SK-N-SH treated with all-trans-retinoic acid at 6 μM for 48 hours (cell line): ENCODE results near the gene PJA2.

Source experiments
- CSDC2 ChIP-seq: fragments of 250-450 bp; sonication (Bioruptor Pico); IDR thresholded peaks from 2 replicates; pipeline ENCODE4 v1.5.0; 2020; ENCODE audit warnings: mild to moderate bottlenecking, moderate library complexity
- ZC3H10 ChIP-seq: fragments of 250-450 bp; sonication (Bioruptor Pico); IDR thresholded peaks from 2 replicates; pipeline ENCODE4 v1.5.1; 2021; ENCODE audit warnings: mild to moderate bottlenecking, moderate library complexity
- TF ChIP-seq, protein P1 (sequence below): fragments of 250-450 bp; sonication (Bioruptor Pico); IDR thresholded peaks from 2 replicates; pipeline ENCODE4 v1.8.0; 2020; ENCODE audit warnings: mild to moderate bottlenecking, moderate library complexity, borderline replicate concordance
- TF ChIP-seq, protein P2 (sequence below): fragments of 250-450 bp; sonication (Bioruptor Pico); IDR thresholded peaks from 2 replicates; pipeline ENCODE4 v1.5.1; 2020; ENCODE audit warnings: low read depth, mild to moderate bottlenecking, moderate library complexity

DNA sequence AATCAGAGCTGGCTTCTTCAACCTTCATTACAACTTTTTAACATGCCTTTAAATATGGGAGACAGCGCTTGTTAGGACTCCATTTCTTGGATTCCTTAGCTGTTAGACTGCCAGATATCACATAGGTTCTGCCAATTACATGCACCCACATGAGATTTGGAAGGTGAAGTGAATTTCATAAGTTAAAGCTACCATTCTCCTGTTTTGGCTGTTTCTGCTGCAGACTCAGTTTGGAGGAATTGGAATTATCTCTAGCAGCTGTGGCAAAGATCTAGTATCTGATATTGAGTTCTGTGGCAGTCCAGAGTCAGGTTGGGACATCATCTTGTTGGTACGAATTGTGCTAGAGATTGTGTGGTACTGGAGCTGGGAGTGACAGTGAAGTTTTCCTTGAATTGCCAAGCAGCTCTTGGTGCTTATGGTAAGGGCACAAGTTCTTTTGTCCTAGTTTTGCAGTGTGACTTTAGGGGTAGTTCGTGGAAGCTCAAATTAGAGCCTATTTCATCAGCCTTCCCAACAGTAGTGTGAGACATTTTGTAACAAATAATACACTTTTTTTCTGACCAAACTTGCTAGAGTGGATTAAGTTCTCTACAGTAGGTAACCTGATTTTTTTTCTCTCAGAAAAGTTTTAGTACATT lies 9.1 kb upstream of the PJA2 start:
- TF ChIP-seq CSDC2 (CRISPR knock-in tag) (no peak), ZC3H10 (no peak)
- TF ChIP-seq, protein P1, sequence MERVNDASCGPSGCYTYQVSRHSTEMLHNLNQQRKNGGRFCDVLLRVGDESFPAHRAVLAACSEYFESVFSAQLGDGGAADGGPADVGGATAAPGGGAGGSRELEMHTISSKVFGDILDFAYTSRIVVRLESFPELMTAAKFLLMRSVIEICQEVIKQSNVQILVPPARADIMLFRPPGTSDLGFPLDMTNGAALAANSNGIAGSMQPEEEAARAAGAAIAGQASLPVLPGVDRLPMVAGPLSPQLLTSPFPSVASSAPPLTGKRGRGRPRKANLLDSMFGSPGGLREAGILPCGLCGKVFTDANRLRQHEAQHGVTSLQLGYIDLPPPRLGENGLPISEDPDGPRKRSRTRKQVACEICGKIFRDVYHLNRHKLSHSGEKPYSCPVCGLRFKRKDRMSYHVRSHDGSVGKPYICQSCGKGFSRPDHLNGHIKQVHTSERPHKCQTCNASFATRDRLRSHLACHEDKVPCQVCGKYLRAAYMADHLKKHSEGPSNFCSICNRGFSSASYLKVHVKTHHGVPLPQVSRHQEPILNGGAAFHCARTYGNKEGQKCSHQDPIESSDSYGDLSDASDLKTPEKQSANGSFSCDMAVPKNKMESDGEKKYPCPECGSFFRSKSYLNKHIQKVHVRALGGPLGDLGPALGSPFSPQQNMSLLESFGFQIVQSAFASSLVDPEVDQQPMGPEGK (CRISPR knock-in tag) = no peak
- TF ChIP-seq, protein P2, sequence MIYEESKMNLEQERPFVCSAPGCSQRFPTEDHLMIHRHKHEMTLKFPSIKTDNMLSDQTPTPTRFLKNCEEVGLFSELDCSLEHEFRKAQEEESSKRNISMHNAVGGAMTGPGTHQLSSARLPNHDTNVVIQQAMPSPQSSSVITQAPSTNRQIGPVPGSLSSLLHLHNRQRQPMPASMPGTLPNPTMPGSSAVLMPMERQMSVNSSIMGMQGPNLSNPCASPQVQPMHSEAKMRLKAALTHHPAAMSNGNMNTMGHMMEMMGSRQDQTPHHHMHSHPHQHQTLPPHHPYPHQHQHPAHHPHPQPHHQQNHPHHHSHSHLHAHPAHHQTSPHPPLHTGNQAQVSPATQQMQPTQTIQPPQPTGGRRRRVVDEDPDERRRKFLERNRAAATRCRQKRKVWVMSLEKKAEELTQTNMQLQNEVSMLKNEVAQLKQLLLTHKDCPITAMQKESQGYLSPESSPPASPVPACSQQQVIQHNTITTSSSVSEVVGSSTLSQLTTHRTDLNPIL (CRISPR knock-in tag) = no peak
